Fibroblast of skin of scalp (primary cell): ENCODE data around the gene INPPL1.
"Not testable (repeated sequence)": the region's sequence is repeated elsewhere in the genome, so short reads cannot be mapped to it uniquely, and the experiment has no call there.

Experiments
- DNase-seq: peaks from one replicate; pipeline ENCODE4 v3.0.0-alpha.2; 2013

Gene INPPL1

DNA sequence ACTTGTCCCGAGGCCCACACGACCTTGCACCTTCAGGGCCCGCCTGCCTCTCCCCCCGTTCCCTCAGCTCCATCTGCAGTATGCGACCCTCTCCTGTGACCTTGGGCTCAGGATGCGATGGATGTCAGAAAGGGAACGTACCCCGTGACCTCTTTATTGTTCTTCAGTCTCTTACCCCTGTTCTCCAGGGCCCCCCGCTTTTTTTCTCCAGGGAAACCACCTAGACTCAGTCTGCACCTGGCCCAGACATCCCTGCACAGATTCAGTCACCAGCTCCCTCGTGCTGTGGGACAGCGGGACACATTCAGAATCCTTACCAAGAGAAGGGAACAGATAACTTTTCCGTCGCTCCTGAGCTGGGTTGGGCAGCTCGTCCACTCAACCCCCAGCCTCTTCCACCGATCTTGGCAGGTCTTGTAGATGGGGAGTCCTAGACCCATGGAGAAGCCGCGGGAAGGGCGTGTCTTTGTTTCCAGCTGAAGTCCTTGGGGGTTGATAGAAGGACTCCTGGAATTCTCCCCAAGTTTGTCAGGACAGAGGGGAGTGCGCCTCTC, 20.8 kb downstream of the INPPL1 start:
- DNase-seq = no peak

DNA sequence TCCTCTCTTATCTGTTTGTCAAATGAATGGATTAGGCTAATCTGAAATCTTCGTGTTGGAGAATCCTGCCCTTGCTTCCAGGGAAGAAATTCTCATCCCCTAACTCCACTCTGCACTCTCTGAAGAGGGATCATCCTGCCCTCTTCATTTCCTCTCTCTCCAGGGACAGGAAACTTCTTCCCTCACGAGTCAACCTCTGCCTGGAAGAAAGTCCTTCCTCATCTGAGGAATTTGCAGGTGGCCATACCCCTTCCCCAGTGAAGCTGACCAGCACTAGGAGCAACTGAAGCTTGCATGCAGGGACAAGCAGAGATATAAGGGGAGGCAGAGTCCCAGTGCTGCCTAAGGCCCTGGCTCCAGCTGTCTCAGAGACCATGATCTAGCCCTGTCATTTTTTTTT, 23.0 kb downstream of the INPPL1 start:
- DNase-seq = no peak

DNA sequence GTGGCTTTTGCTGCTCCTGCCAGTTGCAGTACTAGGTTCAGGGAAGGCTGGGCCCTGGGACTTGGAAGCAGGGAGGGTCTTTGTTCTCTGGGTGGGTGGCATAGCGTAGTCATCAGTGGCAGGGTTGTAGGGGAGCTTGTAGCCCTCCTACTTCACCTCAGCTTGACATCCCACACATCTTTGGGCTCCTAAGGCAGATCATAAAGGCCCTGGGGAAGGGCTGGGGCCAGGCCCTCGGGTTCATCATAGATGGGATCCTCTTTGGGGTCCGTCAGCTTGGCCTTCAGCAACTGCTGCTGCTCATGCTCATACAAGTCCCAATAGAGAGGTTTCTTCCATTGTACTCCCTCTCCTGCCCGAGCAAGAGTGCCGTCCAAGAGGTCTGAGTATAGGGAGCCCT, 25.4 kb downstream of the INPPL1 start:
- DNase-seq = no peak

DNA sequence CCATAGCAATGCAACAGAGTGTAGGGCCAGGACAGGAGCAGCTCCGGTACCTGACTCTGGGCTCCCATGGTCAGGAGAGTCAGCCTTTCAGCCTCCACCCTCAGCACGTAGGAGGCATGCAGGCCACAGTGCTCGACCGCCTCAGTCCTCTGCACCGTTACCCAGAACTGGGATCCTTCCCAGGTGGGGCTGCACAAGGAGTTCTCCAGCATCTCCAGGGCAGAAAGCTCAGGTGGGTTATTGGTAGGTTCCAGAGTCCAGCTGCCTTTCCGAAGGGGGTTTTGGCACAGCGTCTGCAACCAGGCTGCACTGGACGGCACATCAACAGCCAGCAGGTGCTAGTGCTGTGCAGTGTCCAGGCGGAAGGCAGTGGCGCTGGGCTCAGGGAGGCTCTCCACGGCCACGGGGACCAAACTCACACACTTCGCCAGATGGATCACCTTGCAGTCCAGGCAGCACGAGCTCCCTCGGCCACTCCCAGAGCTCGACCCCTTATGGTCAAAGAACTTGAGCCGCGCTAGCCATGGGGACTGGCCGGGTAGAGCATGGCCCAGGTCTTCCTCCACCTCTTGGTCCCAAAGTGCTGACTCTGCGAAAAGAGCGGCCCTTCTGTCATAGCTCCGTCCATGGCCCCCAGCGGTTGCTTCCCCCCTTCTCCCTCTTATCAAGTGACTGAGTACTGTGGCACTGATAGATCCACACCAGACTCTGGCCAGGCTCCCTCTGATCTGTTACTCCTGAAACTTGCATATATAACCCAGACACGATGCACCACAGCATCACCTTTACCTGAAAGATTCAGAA, 26.3 kb downstream of the INPPL1 start:
- no peak for DNase-seq

DNA sequence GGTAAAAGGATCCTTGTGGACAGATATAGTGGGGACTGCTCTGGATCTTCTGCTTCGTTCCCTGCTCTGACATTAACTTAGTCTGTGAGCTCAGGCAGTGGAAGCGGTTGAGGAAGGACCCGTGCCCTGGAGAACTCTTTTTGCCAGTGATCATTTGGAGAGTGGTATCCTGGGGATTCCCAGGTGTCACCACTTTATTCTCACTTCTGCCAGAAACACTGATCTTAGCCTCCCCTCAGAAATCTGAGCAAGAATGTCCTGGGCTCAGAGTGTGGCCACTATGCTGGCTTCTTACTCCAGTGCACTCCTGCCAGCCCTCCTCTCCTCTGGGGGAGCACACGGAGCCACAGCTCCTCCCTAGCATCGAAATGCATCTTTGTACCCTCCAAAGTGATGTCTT, 27.0 kb downstream of the INPPL1 start:
- DNase-seq = no peak

DNA sequence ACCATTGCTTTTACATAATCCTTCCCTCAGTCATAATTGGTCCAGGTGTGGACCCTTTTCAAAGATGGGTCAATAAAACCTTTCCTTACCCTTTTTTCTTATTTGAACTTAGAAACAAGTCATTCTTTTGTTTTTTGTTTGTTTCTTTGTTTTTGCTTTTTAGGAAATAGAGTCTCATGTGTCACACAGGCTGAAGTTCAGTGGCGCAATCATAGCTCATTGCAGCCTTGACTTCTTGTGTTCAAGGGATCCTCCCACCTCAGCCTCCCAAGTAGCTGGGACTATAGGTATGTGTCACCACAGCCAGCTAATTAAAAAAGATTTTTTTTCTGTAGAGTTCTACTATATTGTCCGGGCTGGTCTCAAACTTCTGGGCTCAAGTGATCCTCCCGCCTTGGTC, 28.8 kb downstream of the INPPL1 start:
- DNase-seq = no peak

DNA sequence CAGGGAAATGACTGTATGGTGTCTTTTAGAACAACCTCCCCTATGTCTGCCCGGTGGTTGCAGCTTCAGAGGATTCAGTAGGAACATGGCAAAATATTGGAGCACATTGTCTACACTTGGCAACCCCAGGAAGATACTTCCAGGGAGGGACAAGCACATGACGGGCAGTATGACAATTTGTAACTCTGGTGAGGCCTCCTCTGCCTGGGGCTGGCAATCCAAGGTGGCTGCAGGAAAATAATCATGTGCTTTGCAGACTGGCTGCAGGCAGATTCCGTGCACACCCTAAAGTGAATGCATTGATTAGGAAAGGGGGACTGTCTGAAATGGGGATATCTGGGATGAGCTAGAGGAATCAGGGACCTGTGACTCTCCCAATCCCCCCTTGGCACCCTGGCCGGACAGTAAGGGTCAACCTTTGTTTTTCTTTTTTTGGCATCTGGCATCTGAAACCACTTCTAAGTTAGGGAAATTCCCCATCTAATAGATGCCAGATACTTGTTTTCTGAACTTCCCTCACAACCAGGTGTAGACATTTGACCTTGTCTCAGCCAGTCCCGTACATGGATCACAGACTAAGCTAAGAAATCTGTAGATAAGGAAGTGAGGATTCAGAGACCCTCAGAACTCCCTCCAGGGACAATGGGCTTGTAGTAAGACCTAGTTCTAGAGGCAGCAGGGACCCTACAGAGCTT, 29.9 kb downstream of the INPPL1 start:
- no peak for DNase-seq

DNA sequence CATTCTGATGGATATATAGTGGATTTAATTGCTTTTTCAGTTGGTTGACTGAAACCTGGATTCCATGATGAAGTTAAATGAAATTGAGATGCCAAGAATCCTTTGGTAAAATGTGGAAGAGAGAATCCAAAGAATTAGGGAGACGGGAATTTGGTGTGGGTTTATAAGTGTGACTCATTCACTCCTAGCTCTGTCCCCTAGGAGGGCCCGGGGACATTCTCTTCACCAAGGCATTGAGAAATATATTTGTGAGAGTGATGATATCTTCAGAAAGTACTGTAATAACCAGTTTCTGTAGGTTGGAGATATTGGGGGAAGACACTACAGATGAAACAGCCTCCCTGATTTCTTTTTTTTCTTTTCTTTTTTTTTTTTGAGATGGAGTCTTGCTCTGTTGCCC, 33.0 kb downstream of the INPPL1 start:
- DNase-seq = peak; percentile 62

DNA sequence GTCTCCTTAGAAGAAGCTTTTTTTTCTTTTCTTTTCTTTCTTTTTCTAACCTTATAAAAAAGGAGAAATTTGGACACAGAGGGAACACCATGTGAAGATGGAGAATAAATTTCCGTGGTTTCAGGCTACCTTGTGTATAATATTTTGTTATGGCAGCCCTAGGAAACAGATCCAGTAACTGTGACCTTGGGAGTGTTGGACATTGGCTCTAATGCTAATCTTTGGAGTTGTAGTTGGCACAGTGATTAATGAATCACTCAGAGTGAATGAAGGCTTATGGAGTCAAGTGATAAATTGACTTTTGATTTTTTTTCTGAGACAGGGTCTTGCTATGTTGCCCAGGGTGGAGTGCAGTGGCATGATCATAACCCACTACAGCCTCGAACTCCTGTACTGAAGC, 34.9 kb downstream of the INPPL1 start:
- no peak for DNase-seq

DNA sequence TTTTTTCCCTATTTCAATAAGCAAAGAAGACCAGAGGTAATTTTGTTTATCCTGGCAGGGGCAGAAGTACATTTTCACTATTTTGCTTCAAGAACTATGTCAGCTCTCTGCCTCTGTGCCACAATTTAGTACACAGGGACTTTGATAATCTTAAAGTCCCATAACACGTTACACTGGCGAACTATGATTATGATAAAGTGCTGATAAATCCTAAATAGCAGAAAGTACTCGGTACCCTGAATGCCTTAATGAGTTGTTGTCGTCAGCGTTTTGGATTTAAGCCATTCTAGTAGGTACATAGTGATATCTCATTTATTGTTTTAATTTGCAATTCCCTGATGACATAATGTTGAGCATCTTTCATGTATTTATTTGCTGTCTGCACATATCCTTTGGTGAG, 36.0 kb downstream of the INPPL1 start:
- no peak for DNase-seq

DNA sequence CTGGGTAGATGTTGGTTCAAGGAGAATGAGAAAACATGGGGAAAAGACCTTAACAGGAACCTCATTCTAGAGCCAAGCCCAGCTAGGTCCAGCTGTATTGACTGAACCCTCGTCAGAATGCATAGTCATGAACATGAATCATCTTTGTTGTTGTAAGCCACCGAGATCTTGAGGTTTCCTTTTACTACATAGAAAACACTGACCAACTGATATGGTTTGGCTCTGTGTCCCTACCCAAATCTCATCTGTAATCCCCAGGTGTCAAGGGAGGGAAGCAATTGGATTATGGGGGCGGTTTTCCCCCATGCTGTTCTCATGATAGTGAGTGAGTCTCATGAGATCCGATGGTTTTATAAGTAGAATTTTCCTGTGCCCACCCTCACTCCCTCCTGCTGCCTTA, 38.8 kb downstream of the INPPL1 start:
- peak; percentile 36 for DNase-seq

DNA sequence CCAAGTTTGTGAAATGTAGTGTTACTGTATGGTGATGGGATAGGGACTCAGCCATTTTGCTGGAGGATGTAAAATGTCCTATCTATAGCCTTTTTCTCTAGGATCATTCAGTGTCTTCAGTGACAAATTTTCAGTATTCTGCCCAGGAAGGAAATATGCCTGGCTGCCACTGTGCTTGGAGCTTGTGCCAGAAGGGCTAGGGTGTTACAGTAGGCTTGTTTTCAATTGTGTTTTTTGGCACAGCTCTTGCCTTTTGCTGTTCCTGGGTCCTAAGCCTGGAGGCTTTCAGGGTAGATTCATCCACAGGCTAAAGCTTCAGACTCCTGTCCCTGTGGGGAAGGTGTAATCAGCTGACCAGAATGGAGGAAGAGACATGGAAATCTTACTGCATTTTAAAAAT, 41.4 kb downstream of the INPPL1 start:
- no peak for DNase-seq

DNA sequence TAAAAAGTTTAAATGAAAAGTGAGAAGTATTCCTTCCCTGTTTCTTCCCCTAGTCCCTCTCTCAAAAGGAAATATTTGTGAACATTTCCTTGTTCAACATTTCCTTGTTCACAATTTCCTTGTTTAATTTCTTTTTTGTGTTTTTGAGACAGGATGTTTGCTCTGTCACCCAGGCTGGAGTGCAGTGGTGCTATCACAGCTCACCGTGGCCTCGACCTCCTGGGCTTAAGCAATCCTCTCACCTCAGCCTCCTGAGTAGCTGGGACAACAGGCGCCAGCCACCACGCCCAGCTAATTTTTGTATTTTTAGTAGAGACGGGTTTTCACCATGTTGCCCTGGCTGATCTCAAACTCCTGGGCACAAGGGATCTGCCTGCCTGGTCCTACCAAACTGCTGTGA, 42.4 kb downstream of the INPPL1 start:
- DNase-seq = not testable (repeated sequence)

DNA sequence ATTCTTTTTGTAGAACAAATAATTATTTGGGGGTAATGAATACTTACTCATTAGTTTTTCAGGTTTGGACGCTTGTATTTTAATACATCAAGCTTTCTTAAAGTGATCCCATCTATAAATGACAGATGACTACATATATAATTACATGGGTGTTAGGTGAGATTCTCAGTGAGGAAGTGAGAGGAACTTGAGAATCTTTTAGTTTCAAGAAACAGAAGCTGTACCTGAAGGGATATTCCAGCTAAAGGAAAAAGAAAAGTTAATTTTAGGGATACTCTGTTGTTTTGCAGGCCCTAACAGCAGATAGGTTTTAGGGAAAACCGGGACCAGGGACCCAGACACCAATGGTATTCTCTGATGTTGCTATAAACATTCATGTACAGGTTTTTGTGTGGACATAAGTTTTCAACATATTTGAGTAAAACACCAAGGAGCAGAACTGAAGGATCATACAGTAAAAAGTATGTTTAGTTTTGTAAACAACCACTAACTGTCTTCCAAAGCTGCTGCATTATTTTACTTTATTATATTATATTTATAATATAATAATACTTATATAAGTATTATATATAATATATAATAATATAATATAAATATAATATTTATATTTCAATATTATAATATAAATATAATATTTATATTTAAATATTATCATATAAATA, 43.5 kb downstream of the INPPL1 start:
- DNase-seq = no peak

DNA sequence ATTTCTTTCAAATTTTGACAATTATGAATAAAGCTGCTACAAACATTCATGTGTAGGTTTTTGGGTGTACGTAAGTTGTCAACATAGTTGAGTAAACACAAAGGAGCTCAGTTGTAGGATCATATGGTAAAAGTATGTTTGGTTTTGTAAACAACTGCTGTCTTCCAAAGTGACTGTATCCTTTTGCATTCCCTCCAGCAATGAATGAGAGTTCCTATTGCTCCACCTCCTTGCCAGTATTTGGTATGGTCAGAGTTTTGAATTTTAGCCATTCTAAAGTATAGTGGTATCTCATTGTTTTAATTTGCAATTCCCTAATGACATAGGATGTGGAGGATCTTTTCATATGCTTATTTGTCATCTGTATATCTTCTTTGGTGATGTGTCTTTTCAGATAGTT, 47.4 kb downstream of the INPPL1 start:
- DNase-seq = no peak

DNA sequence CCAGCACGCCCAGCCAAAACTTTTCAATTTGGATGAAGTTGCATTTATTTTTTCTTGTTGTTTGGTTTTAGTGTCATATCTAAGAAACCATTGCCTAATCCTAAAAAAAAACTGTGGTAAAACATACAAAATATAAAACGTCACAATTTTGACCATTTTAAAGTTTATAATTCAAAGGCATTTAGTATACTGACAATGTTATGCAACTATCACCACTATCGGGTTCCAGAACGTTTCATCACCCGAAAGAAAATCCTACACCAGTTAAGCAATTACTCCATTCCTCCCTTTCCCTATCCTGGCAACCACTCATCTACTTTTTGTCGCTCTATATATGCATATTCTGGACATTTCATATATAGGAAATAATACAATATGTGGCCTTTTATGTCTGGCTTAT, 49.9 kb downstream of the INPPL1 start:
- no peak for DNase-seq

DNA sequence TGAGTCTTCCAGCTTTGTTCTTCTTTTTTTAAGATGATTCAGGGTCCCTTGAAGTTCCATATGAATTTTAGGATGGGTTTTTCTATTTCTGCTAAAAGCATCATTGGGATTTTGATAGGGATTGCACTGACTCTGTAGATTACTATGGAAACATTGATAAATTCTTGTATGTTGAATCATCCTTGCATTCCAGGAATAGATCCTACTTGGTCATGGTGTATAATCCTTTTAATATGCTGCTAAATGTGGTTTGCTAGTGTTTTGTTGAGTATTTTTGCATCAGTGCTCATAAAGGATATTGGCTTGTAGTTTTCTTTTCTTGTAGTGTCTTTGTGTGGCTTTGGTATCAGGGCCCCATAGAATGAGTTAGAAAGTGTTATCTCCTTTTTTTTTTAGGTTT, 54.3 kb downstream of the INPPL1 start:
- DNase-seq = peak; percentile 69

DNA sequence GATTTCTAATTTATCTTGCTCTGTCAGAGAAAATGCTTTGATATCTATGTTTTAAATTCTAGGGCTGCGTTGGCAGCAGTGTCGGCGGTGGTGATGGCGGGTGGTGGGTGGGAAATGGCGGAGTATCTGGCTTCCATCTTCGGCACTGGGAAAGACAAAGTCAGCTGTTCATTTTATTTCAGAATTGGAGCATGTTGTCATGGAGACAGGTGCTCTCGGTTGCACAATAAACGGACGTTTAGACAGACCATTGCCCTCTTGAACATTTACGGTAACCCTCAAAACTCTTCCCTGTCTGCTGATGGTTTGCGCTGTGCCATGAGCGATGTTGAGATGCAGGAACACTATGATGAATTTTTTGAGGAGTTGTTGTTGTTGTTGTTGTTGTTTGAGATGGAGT, 55.5 kb downstream of the INPPL1 start:
- no peak for DNase-seq

DNA sequence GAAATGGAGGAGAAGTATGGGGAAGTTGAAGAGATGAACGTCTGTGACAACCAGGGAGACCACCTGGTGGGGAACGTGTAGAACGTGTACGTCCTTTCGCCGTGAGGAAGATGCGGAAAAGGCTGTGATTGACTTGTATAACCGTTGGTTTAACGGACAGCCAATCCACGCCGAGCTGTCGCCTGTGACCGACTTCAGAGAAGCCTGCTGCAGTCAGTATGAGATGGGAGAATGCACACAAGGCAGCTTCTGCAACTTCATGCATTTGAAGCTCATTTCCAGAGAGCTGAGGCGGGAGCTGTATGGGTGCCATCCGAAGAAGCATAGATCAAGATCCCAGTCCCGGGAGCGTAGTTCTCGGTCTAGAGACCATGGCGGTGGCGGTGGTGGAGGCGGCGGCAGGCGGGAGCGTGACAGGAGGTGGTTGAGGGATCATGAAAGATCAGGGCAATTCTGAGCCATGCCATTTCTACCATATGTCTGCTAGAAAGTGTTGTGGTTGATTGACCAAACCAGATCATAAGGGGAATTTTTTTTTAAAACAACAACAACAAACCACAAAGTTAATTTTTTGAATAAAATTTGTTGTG, 56.3 kb downstream of the INPPL1 start:
- no peak for DNase-seq

DNA sequence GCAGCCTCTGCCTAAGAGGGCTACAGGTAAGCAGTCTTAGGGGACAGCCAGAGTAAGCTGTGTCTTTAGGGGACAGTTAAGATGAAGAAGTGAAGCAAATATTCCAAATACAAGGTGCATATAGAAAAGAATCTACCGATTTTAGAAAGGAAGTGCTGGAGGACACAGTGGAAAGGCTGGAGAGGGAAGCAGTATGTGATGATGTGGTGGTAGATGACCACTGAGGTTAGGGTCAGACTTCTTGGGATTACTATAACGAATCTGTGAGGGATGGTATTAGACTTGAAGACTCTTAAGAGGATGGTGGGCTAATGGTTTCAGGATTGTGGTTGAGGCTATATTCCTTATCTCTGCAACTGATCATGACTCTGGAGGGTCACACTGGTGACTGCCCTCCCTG, 59.4 kb downstream of the INPPL1 start:
- DNase-seq = no peak

DNA sequence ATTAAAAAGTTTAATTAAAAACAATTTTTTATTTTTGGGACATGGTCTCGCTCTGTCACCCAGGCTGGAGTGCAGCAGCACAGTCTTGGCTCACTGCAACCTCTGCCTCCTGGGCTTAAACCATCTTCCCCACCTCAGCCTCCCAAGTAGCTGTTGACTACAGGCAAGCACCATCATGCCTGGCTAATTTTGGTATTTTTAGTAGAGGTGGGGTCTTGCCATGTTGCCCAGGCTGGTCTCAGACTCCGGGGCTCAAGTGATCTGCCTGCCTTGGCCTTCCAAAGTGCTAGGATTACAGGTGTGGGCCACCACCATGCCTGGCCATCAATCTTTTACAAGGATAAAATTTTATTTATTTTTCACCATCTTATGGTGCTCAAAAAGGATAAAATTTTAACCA, 62.7 kb downstream of the INPPL1 start:
- no peak for DNase-seq
